Right lobe of liver (tissue), 6 donors: ENCODE measurements around the gene NOC2L. TPM values are rescaled to one million over a fixed set of nuclear protein-coding genes. Genes with fewer than 3 reads are reported as not detected.

Experiments used
- ATAC-seq, 4 donors: fragments of 200-7000 bp; cut with Tn5 transposase; one replicate each; pipeline ENCODE4 v1.9.1; 2020; ENCODE audit warnings: mild to moderate bottlenecking in 4 of 4, moderate library complexity in 4 of 4
- DNase-seq, 3 donors: peaks; one replicate each; pipeline ENCODE4 v3.0.0-alpha.2; 2020
- H3K27ac ChIP-seq, 3 donors: fragments of 200-600 bp; one replicate each; pipeline ENCODE4 v1.8.0; 2022
- H3K27me3 ChIP-seq, 2 donors: fragments of 200-600 bp; one replicate each; pipeline ENCODE4 v1.8.0; 2022
- H3K36me3 ChIP-seq, 4 donors: fragments of 200-600 bp; sonication (generic) in 1 of 4; one replicate each; pipeline versions ENCODE4 v1.5.1 to v1.8.0; 2017 to 2022; ENCODE audit warnings: control low read depth in 1 of 4
- H3K4me1 ChIP-seq, 4 donors: fragments of 200-600 bp; sonication (generic) in 1 of 4; one replicate each; pipeline versions ENCODE4 v1.5.1 to v1.8.0; 2017 to 2022; ENCODE audit warnings: control low read depth in 1 of 4
- H3K4me3 ChIP-seq, 3 donors: fragments of 200-600 bp; one replicate each; pipeline ENCODE4 v1.8.0; 2022
- H3K9me3 ChIP-seq, 4 donors: fragments of 200-600 bp; sonication (generic) in 1 of 4; one replicate each; pipeline versions ENCODE4 v1.5.1 to v1.8.0; 2017 to 2022; ENCODE audit warnings: control low read depth in 1 of 4
- POLR2A ChIP-seq: fragments of 450-650 bp; IDR thresholded peaks from one replicate; pipeline ENCODE4 v1.6.1; 2017; ENCODE audit warnings: antibody characterized with exemption, mild to moderate bottlenecking
- WGBS: methylation state at CpG from one replicate; pipeline ENCODE4 v1.1.6; 2018; ENCODE audit warnings: low coverage, low lambda C conversion rate; ENCODE audit not compliant: insufficient coverage; ENCODE audit errors: missing lambda C conversion rate; 5-methylcytosine and 5-hydroxymethylcytosine counted together
- intact Hi-C, 2 donors: fragments of 100-400 bp; cut with DNase I; formaldehyde crosslinking; loops; one replicate each; pipeline versions ENCODE4 v1.11.2 to v1.14.1; 2022
- total RNA-seq, 6 experiments: library from RNA; depleted of rRNA in 2 of 6; stranded (reverse); fragments of >200 nt in 2 of 6; fragmentation: NEBNext Ultra II Directional in 3 of 6; extraction: Animal tissue kit (Norgen Biotek cat#: 25700) in 3 of 6; gene quantifications; one replicate each; pipeline versions ENCODE4 v1.1.0 to v1.2.4, GENCODE V29; 2016 to 2023
- TF ChIP-seq, protein P1 (sequence below), 4 donors: fragments of 200-600 bp in 3 of 4; fragments of 450-650 bp in 1 of 4; IDR thresholded peaks; one replicate each; pipeline versions ENCODE4 v1.5.1 to v1.8.0; 2016 to 2022; ENCODE audit warnings: antibody characterized with exemption in 4 of 4, mild to moderate bottlenecking in 2 of 4
- donor health status: DM: no; HTN: yes; CAD: no.
- donor health status: DM: no; HTN: no; CAD: no.
- donor health status: DM: no; HTN: no; CAD: no.
- donor health status: DM: no; HTN: yes; CAD: no.
- donor health status: DM: no; HTN: yes; CAD: no.

The NOC2L gene
- total RNA-seq, 6 experiments from 2014 or later, result 28.9 to 36.8 (median 30.2) TPM

DNA sequence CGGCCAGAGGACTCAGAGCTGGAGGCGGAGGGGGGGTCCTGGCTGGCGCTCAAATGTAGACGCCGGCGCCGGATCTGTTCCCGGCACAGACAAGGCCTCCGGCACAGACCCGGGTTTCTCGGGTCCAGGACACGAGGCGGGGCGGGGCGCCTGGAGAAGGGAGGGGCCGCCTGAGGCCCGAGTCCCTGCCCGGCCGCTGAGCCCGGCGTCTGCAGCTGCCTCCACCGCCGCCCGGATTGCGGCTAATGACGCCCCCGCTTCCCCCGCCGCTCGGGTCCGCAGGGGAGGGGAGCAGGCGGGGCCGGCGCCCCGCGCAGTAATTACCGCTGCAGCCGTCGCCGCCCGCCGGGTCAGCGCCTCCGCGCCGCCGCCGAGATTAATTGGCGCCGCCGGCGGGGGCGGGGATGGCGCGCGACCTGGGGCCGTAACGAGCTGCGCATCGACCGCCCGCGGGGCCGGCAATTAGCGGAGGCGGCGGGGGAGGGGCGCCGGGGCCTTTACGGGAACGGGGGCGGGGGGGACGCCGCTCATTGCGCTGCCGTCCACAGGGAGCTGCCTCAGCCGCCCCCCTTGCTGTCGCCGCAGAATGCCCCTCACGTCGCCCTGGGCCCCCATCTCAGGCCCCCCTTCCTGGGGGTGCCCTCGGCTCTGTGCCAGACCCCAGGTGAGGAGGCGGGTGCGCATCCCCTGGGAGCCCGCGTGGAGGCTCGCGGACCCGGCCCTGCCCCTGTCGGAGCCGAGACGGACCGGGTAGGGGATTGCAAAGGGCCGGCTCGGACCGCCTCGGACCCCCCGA, 17.3 kb downstream of the NOC2L start:
- peak in 2 of 3 donors; percentile 69 to 76 for DNase-seq
- peak overlapping the region in 1 of 3 donors; percentile 60 for H3K27ac ChIP-seq
- TF ChIP-seq, protein P1, sequence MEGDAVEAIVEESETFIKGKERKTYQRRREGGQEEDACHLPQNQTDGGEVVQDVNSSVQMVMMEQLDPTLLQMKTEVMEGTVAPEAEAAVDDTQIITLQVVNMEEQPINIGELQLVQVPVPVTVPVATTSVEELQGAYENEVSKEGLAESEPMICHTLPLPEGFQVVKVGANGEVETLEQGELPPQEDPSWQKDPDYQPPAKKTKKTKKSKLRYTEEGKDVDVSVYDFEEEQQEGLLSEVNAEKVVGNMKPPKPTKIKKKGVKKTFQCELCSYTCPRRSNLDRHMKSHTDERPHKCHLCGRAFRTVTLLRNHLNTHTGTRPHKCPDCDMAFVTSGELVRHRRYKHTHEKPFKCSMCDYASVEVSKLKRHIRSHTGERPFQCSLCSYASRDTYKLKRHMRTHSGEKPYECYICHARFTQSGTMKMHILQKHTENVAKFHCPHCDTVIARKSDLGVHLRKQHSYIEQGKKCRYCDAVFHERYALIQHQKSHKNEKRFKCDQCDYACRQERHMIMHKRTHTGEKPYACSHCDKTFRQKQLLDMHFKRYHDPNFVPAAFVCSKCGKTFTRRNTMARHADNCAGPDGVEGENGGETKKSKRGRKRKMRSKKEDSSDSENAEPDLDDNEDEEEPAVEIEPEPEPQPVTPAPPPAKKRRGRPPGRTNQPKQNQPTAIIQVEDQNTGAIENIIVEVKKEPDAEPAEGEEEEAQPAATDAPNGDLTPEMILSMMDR (IDR thresholded peaks at IDR 0.05), result no peak
- TF ChIP-seq POLR2A, result no peak
- 0% methylated on average over 27 of the region's 98 CpGs for WGBS
- H3K27me3 ChIP-seq, result peaks cover 0 to 16% of the 10 kb centered on the region in 2 donors
- H3K4me1 ChIP-seq, result peaks cover 0 to 18% (median 6%) of the 10 kb centered on the region in 4 donors
- ATAC-seq, result peak; percentile 48 to 53 (median 51)
- no peaks in the 10 kb centered on the region for H3K9me3 ChIP-seq
- intact Hi-C loops, result no loop called here
- peak overlapping the region; percentile 21 to 30 (median 27) for H3K4me3 ChIP-seq
- H3K36me3 ChIP-seq, result no peaks in the 10 kb centered on the region

DNA sequence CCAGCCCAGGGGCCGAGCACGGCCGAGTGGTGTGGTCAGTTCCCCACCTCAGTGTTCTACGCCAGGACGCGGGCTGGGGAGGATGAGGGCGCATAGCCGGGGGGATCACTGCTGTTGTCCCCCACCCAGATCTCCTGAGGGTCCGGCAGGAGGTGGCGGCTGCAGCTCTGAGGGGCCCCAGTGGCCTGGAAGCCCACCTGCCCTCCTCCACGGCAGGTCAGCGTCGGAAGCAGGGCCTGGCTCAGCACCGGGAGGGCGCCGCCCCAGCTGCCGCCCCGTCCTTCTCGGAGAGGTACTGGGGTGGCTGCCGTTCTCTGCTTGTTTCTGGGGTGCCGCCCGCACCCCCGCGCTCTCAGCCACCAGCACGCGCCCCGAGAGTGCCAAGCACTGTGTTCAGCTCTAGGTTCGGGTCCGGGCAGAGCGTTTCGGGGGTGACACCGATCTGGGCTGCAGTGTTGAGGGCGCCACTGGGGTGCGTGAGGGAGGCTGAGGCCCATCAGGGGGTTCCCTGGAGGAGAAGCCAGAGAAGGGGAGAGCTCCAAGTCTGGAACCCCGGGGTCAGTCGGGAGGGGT, 18.0 kb downstream of the NOC2L start:
- intact Hi-C loops, result no loop called here
- ATAC-seq (peak in 1 of 4 donors; percentile 2), DNase-seq (no peak)
- Histone ChIP-seq H3K9me3 (no peaks in the 10 kb centered on the region), H3K4me3 (peak overlapping the region in 2 of 3 donors; percentile 26 to 30), H3K27me3 (peaks cover 0 to 16% of the 10 kb centered on the region in 2 donors), H3K36me3 (no peaks in the 10 kb centered on the region), H3K4me1 (peaks cover 0 to 18% (median 6%) of the 10 kb centered on the region in 4 donors), H3K27ac (peak overlapping the region in 1 of 3 donors; percentile 60)
- TF ChIP-seq, protein P1 (IDR thresholded peaks at IDR 0.05), result no peak
- WGBS, result 0% methylated on average over 13 of the region's 36 CpGs

DNA sequence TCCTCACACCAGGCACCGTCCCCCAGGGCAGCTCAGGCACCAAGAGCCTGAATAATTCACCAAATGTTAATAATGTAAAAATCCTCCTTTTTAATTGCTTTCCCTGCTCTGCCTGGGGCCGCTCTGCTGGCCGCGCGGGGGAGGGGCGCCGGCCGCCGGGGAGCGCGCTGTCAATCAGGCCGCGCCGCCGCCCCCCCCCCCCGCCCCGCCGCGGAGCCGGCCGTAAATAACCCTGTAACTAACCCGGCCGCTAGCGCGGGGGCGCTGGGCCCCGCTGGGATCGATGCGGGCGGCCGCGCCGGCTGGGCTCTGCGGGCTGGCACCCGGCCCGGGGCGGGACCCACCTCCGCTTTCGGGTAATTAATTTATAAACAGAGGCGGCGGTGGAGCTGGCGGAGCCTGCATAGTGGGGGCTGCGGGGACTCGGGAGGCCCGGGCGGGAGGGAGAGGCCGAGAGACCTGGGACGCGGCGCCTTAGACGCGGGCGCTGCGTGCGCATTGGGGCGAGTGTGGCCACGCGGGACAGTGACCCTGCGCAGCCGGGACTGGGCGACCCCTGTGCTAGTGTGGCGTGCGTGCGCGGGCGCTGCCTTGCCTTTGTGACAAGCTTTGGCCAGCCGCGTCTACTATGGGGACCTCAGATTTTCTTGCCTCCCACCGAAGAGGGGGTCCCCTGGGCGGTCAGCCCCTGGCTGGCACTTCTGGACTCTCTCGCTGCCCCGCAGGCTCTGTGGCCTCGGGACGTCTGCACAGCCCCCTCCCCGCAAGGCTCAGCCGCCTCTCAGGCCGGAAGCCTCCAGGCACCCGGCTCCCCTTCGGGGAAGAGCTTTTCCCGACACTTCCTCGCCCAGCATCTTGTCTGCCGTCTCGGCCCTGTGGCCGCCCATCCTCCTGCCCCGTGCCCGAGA, 18.7 kb downstream of the NOC2L start:
- Histone ChIP-seq H3K36me3 (no peaks in the 10 kb centered on the region), H3K4me3 (peak overlapping the region in 2 of 3 donors; percentile 9 to 26), H3K27ac (peak overlapping the region in 1 of 3 donors; percentile 60), H3K9me3 (no peaks in the 10 kb centered on the region), H3K27me3 (peaks cover 0 to 16% of the 10 kb centered on the region in 2 donors), H3K4me1 (peaks cover 0 to 22% (median 6%) of the 10 kb centered on the region in 4 donors)
- intact Hi-C loops, result no loop called here
- DNase-seq (peak in 1 of 3 donors; percentile 66), ATAC-seq (peak; percentile 1 to 26 (median 16))
- no peak for TF ChIP-seq POLR2A
- TF ChIP-seq, protein P1 (IDR thresholded peaks at IDR 0.05), result no peak
- 0% methylated on average over 1 of the region's 86 CpGs for WGBS

DNA sequence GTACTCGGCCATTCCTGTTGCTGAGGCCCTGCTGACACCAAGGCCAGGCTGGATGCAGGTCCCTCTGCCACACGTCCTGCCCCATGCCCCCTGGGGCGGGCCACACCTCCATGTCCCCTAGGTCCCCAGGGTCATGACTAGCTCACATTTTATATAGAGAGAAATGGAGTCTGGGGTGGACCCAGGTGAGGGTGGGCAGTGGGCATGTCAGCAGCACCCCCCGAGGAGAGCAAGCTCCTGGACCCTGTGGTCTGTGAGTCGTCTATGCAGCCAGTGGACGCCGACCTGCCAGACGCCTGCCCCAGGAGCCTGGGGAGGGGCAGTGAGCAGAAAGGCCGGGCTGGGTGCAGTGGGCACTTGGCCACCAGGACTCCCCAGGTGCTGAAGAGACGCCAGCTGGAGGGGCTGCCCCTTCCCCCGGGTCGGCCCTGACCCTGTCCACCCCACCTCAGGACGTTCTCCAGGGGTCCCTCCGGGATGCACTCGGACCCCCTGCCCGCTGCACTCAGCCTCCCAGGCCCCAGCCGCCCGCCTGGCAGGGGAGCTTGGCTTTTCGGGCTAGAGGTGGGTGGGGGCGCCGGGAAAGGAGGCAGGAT, 19.4 kb downstream of the NOC2L start:
- DNase-seq, result no peak
- WGBS, result no CpG with 5 or more reads among the region's 21 CpGs
- intact Hi-C loops, result no loop called here
- Histone ChIP-seq H3K27me3 (peaks cover 0 to 16% of the 10 kb centered on the region in 2 donors), H3K4me3 (no peak overlapping the region), H3K4me1 (peaks cover 0 to 24% (median 6%) of the 10 kb centered on the region in 4 donors), H3K36me3 (no peaks in the 10 kb centered on the region), H3K27ac (no peak overlapping the region), H3K9me3 (no peaks in the 10 kb centered on the region)
- TF ChIP-seq POLR2A, result no peak
- TF ChIP-seq, protein P1 (IDR thresholded peaks at IDR 0.05), result no peak
- no peak for ATAC-seq
